Calu3 (cell line): ENCODE results near the gene PSMC4. TPM values are rescaled to one million over a fixed set of nuclear protein-coding genes. Genes with fewer than 3 reads are reported as not detected.

Experiments
- BruUV-seq: library from RNA; stranded (reverse); fragments of 400-500 nt; replicated peaks from 2 replicates; lab custom pipeline; 2021; lab: Mats Ljungman, UMichigan
- CTCF ChIA-PET: fragments of 300-600 bp; sonication (Branson Sonifier 250); formaldehyde crosslinking; loops from one replicate; lab custom pipeline; 2022; ENCODE audit warnings: antibody characterized with exemption; lab: Charles Lee
- DNase-seq: peaks from one replicate; pipeline ENCODE4 v3.0.0; 2022
- H3K27ac Mint-ChIP-seq: one replicate; pipeline ENCODE4 v1.8.0; 2022; ENCODE audit warnings: mixed read lengths; ENCODE audit not compliant: unreplicated experiment
- H3K27me3 Mint-ChIP-seq: one replicate; pipeline ENCODE4 v1.8.0; 2022; ENCODE audit warnings: mixed read lengths; ENCODE audit not compliant: unreplicated experiment
- H3K36me3 Mint-ChIP-seq: one replicate; pipeline ENCODE4 v1.8.0; 2022; ENCODE audit warnings: mild to moderate bottlenecking, moderate library complexity, mixed read lengths; ENCODE audit not compliant: insufficient read depth, unreplicated experiment
- H3K4me1 Mint-ChIP-seq: one replicate; pipeline ENCODE4 v1.8.0; 2022; ENCODE audit warnings: mild to moderate bottlenecking, low read depth, mixed read lengths; ENCODE audit not compliant: unreplicated experiment
- H3K4me3 Mint-ChIP-seq: one replicate; pipeline ENCODE4 v1.8.0; 2022; ENCODE audit warnings: mild to moderate bottlenecking, low read depth, moderate library complexity, mixed read lengths; ENCODE audit not compliant: unreplicated experiment
- H3K9me3 Mint-ChIP-seq: one replicate; pipeline ENCODE4 v1.8.0; 2022; ENCODE audit warnings: low read depth, mixed read lengths; ENCODE audit not compliant: unreplicated experiment
- intact Hi-C: fragments of 100-400 bp; cut with micrococcal nuclease; formaldehyde crosslinking; loops from one replicate; pipeline ENCODE4 v1.10.0; 2022; ENCODE audit not compliant: unreplicated experiment
- total RNA-seq: library from RNA; stranded (reverse); gene quantifications from 2 replicates; pipeline ENCODE4 v1.2.3, GENCODE V29; 2022
- TF ChIP-seq, protein P1 (sequence below): fragments of 200-600 bp; IDR thresholded peaks from one replicate; pipeline ENCODE4 v1.8.0; 2022; ENCODE audit warnings: antibody characterized with exemption; ENCODE audit not compliant: unreplicated experiment

PSMC4 gene
- total RNA-seq, 1 experiment from 2014 or later, result 300 TPM

GRCh38 chr19:40023969-40024368 is 53.0 kb downstream of the PSMC4 start:
- no TSS peak for BruUV-seq
- H3K36me3 Mint-ChIP-seq, result peaks cover 11% of the 10 kb centered on the region
- no peak overlapping the region for H3K27ac Mint-ChIP-seq
- TF ChIP-seq, protein P1, sequence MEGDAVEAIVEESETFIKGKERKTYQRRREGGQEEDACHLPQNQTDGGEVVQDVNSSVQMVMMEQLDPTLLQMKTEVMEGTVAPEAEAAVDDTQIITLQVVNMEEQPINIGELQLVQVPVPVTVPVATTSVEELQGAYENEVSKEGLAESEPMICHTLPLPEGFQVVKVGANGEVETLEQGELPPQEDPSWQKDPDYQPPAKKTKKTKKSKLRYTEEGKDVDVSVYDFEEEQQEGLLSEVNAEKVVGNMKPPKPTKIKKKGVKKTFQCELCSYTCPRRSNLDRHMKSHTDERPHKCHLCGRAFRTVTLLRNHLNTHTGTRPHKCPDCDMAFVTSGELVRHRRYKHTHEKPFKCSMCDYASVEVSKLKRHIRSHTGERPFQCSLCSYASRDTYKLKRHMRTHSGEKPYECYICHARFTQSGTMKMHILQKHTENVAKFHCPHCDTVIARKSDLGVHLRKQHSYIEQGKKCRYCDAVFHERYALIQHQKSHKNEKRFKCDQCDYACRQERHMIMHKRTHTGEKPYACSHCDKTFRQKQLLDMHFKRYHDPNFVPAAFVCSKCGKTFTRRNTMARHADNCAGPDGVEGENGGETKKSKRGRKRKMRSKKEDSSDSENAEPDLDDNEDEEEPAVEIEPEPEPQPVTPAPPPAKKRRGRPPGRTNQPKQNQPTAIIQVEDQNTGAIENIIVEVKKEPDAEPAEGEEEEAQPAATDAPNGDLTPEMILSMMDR, result no peak
- peaks cover 35% of the 10 kb centered on the region for H3K9me3 Mint-ChIP-seq
- H3K4me3 Mint-ChIP-seq, result no peak overlapping the region
- H3K4me1 Mint-ChIP-seq, result no peaks in the 10 kb centered on the region
- no peak for DNase-seq
- no peaks in the 10 kb centered on the region for H3K27me3 Mint-ChIP-seq
- intact Hi-C loops, result no loop called here
- CTCF ChIA-PET, result no interaction called here

GRCh38 chr19:40025938-40026596 is 55.1 kb downstream of the PSMC4 start:
- intact Hi-C loops, result no loop called here
- CTCF ChIA-PET, result no interaction called here
- Mint-ChIP-seq H3K4me1 (no peaks in the 10 kb centered on the region), H3K36me3 (peaks cover 15% of the 10 kb centered on the region), H3K4me3 (no peak overlapping the region), H3K27me3 (no peaks in the 10 kb centered on the region), H3K9me3 (peaks cover 33% of the 10 kb centered on the region), H3K27ac (no peak overlapping the region)
- no peak for DNase-seq
- no TSS peak for BruUV-seq
- TF ChIP-seq, protein P1, result no peak

GRCh38 chr19:40026597-40026970 is 55.6 kb downstream of the PSMC4 start:
- CTCF ChIA-PET, result no interaction called here
- Mint-ChIP-seq H3K4me1 (no peaks in the 10 kb centered on the region), H3K27ac (no peak overlapping the region), H3K9me3 (peaks cover 31% of the 10 kb centered on the region), H3K27me3 (no peaks in the 10 kb centered on the region), H3K4me3 (no peak overlapping the region), H3K36me3 (peaks cover 15% of the 10 kb centered on the region)
- TF ChIP-seq, protein P1, result no peak
- DNase-seq, result no peak
- intact Hi-C loops, result no loop called here
- no TSS peak for BruUV-seq

Other genes with a start within 250 kb of the PSMC4 start
- gene CLC, start 233.1 kb upstream of the PSMC4 start, total RNA-seq, result not detected in 2 replicates
- not detected in 2 replicates for gene LEUTX, start 192.3 kb upstream of the PSMC4 start, total RNA-seq
- gene DYRK1B, start 137.0 kb upstream of the PSMC4 start, total RNA-seq, result 21.5 and 24.6 TPM in 2 replicates
- 641 and 724 TPM in 2 replicates for gene FBL, start 124.8 kb upstream of the PSMC4 start, total RNA-seq
- 3.7 and 5.3 TPM in 2 replicates for gene FCGBP, start 36.5 kb upstream of the PSMC4 start, total RNA-seq
- gene ZNF546, start 25.9 kb downstream of the PSMC4 start, total RNA-seq, result 4.7 and 5.7 TPM in 2 replicates
- 30.2 and 37.8 TPM in 2 replicates for gene ZNF780B, start 85.1 kb downstream of the PSMC4 start, total RNA-seq
- 32.6 and 34.2 TPM in 2 replicates for gene ZNF780A, start 119.8 kb downstream of the PSMC4 start, total RNA-seq
- gene MAP3K10, start 220.3 kb downstream of the PSMC4 start, total RNA-seq, result 26.1 and 30.5 TPM in 2 replicates
- not detected in 2 replicates for gene TTC9B, start 247.2 kb downstream of the PSMC4 start, total RNA-seq